Glomerular visceral epithelial cell (primary cell): ENCODE measurements around the gene PRKD2.

Experiments used
- DNase-seq: peaks from one replicate; pipeline ENCODE4 v3.0.0-alpha.2; 2016; ENCODE audit errors: extremely low spot score

Gene PRKD2

DNA sequence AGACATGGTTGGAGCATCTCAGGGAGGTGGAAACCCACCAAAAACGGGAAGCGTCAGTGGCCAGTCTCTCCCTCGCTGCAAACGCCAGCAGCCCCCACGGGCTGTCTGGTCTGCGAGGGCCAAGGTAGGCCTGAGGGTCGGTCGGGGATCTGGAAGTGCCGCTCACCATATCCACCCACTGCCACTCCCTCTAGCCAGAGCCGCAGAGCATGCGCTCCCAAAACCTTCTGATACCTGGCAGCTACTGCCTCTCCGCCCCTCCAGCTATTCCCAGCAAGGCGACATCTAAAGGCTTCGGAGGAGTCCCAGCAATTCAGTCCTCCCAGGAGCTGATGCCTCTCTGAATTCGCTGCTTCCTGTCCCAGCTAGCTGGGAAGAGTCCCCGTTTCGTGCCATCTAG, 24.5 kb upstream of the PRKD2 start:
- DNase-seq = no peak

DNA sequence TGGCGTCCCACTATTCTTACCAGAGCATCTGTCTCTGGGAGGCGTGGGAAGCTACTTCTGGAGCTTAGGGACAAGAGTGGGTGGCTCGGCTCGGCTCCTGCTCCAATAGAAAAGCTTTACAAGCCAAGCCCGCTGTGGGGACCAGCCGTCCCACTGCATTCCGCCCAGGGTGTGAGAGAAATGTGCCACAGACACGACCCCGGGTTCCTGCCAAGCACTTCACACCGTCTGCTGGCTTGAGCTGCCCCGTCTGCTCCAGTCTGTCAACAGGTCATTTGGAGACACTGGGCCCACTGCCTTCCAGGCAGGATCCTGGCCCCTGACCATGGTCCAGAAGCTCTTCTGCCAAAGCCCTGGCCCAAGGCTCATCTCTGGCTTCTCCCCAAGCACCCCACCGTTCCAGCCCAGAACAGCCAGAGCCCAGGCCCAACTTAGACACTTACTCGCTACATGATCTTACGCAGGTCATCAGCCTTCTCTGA, 22.4 kb upstream of the PRKD2 start:
- no peak for DNase-seq

DNA sequence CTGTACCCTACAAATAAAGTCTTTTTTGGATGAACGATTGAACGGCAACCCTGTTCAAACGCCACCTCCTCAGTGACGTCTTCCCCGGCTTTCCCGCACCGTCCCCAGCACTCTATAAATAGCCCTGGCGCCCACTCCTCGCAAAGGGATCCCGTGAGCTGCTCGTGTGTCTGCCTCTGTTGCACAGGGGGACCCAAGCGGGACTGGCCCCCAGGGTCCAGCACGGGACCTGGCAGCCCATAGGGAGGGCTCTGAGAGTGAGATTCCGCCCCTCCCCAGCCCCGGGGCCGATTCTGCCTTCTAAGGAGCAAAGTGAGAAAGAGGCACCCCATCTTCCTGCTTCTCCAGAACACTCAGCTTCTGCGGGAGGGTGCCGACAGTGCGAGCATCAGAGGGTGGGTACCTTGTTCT, 20.9 kb upstream of the PRKD2 start:
- DNase-seq = no peak

DNA sequence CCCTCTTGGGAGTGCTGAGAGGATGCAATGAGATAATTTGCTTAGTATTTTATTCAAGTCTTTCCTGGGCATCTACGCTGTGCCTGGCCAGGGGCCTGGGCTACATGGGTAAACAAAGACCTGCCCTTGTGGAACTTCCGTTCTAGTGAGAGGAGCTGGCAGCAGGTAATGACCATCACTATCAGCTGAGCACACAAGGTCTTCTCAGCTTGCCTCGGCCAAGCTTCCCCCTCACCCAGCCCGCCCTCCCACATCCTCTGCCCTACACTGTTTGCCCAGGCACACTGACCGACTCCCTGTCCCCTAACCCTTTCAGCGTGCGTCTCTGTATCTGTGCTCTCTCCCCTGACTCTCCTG, 20.4 kb upstream of the PRKD2 start:
- DNase-seq = no peak

DNA sequence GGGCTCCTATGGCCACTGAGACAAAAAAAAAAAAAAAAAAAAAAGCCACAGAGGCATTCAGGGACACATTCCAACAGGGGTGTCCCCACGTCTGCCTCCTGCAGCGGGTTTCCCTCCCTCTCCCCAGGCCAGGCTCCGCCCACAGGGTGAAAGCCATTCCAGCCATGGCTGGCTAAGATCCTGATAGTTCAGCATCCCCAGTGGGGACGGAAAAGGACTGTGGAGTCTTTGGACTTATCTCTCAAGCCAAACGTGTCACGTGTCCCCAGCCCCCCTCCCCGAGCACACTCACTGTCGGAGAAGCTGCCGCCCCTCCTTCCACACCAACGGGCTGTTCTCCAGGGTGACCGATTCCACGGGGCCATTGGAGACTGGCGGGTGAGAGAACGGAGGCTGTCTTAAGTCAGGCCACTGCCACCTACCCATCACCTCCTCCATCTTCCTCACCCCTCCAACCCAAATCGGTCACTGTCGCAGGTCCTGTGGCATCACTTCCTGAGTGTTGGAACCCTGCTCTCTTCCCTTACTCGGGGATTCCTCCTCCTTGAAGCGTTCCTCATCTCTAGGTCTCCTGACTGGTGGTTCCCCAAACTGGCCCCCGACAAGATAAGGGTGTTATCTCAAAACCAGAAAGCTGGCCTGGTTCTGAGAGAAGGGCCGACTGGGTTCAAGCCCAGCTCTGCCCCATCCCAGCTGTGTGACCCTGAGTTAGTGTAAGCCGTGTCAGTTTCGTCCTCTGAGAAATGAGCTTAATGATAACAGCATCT, 19.8 kb upstream of the PRKD2 start:
- no peak for DNase-seq

DNA sequence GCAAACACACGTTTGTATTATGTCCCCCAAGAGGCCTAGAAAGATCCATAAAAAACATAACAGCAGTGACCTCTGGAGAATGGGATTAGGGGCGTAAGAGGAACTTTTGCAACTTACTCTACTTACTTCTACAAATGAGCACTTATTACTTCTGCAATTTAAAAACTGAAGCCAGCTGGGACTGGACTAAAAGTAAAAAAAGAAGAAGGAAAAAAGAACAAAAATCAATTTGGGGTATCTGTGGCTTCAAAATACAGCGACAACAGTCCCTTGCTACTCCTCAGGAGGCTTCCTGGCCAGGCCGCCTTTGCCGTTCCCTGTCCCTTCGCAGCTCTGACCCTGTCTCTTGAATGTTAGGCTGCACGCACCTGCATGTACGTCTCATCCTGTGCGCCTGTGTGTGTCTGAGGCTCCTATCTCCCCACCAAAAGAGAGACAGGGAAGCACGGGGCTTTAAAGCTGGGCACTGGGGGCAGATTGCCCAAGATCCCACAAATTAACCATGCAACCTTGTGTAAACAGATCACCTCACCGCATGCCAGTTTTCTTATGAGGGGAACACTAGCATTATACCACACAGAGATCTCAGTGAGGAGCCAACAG, 16.9 kb upstream of the PRKD2 start:
- DNase-seq = no peak

DNA sequence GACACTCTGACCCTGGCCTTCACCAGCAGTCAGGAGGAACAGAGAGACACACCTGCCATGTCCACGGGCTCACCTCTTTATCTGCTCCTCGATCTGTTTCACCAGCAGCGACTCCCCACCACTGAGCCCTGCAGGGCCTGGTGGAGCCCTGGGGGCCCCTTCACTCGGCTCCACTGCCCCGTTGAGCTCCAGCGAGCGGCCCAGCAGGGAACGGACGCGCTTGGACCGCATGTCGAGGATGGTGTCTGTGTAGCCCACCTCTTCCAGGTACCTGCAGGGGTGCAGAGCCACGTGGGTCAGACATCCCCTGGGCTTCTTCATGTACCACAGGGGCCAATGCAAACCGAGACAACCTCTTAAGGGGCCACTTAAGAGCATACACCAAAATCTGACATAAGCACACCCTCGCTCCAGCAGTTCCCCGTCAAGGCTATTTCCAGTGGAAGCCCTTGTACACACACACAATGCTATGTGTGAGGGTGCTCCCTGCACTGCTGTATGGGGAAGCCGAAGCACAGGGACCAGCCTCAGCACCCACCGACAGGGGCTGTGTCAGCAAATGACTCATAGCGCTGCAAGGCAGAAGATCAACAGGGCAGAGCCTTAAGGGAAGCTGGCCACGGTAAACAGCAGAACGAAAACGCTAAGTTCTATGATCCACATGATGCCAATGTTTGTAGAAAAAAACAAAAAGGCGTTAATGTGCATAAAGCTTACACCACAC, 16.2 kb upstream of the PRKD2 start:
- DNase-seq = peak; percentile 40

DNA sequence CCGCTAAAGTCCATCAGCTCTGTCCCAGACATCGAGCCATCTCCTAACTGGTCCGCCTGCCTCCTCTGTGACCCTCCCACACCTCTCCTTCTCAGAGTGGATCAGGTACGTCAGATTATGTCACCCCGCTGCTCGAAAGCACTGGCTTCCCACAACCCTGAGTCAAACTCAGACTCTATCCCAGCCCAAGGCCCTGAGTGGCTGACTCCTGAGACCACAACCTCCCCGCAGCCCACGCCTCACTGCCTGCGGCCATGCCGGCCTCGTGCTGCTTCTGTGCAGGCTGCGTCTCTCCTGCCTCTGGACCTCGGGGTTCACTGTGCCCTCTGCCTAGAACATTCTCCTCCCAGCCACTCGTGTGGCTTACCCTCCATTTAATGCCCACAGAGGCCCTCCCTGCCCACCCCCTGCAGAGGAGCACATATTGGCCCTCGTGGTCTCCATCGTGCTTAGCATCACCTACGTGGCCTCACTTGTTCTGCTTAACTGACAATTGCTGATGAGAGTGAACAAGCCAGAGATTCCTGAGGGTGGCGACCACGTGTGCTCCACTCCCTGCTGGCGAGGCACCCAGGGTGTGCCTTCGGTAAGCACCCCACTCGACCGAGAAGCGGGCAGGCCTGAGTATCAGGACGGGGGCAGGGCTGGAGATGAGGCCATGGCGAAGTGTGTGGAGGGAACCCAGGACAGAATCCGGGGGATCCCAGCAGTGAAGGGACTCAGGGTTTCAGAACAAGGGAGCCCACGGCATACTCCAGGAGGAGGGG, 15.4 kb upstream of the PRKD2 start:
- peak; percentile 95 for DNase-seq

DNA sequence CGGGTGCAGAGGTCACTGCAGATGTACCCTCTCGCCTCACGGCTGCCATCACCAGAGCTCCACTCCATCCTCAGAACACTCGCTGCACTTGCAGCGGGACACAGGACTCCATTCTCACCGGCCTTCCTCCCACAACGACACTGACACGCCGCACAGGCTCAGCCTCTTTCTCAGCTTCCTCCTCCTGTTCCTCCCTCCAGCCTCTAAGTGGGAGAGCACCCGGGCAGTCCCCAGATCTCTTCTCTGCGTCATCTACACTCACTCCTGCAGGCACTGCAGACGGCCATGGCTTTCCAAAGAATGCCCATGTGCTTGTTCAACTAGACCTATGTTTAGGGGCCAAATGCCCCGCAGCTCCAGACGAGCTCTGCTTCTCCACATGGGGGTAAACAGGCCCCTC, 14.7 kb upstream of the PRKD2 start:
- DNase-seq = no peak

DNA sequence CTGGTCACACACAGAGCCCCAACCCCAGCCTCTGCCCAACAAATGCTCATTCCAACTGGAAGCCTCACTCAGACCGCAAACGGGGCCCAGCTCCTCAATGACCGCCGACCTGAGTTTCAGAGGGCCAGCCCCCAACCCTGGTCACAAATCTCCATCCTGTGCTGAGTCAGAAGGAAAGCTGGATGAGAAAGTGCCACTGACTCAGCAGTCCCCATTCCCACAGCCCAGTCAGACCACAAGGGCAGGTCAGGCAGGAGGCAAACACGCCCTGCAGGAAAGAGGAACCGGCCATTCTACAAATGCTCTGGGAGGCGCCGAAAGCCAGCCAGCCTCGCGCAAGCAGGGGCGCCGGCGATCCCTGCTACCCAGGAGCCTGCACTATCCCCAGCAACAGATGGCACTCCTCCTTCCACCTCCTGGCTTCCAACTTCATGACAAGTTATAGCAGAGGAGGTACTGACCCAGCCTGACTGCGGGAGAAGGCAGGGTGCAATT, 14.1 kb upstream of the PRKD2 start:
- peak; percentile 94 for DNase-seq

DNA sequence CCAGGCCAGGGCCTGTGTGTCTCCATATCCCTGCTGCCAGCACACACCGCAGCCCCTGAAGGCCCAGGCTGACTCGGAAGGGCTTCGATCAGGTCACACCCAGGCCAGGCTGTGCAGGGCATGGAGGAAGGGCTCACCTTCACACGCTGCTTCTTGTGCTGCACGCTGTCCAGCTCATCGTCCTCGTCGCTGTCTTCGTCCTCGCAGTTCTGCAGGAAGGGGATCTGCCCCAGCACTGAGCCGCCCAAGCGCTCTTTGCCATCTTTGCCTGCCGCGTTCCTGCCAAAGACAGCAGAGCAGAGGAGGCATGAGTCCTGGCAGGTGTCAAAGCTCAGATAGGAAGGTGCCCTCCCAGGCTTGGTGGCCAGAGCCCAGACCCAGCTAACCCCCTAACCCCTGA, 13.7 kb upstream of the PRKD2 start:
- no peak for DNase-seq

DNA sequence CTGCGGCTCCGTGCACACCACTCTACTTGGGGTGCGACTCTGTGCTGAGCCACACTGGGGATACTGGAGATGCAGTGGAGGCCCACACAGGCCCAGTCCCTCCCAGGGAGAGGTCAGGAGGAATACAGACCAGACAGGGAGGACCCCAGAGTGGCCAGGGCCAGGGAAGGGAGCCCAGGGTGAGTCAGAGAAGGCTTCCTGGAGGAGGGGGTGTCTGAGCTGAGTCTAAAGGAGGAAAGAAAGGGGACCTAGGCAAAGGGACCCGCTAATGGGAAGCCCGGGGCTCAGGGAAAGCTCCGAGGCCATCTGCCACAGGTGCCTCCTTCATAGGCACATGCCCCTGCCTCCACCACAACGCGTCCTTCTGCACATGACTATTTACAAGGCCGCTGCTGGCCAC, 13.3 kb upstream of the PRKD2 start:
- no peak for DNase-seq

DNA sequence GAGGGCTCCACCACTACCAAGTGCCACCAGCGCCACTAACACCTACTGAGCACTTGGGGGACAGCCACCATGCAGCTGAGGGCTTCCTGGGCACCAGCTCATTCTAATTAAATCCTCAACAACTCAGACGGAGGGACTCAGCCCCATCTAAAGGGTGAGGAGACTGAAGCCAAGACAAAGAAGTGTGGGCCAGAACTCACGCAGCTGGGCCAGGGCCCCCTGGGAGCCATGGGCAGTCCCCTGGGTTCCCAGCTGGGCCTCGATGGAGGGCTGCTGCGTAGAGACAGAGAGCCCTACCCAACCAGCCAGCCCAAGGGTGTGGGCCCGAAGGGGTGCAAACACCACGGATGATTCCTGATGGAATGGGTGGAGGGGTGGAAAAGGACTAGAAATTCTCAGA, 12.8 kb upstream of the PRKD2 start:
- DNase-seq = no peak

DNA sequence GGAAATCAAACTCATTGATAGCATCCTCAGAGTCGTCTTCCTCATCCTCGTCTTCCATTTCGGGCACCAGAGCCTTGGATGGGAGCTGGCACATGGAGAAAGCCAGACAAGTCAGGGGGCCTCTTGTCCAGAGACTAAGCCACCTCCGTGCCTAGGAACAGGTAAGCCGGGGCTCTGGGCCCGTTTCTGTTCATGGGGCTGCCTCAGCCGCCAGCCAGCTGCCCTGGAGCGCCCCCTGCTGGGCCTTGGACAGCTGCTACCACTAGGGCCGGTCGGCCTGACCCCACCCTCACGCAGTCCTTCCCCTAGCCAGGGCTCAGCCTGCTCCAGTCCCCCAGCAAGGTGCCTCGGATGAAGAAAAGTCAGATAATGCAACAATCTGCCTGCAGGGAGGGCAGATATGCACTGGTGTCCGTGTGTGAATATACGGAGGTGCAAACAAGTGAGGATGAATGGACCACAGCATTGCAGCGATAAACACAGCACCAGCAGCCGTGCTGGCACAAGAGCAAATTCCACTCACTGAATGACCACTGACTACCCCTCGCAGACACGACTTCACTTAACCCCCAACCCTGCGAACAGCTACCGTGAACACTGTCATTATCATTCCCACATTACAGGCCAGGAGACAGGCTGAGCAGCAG, 11.9 kb upstream of the PRKD2 start:
- peak; percentile 64 for DNase-seq

DNA sequence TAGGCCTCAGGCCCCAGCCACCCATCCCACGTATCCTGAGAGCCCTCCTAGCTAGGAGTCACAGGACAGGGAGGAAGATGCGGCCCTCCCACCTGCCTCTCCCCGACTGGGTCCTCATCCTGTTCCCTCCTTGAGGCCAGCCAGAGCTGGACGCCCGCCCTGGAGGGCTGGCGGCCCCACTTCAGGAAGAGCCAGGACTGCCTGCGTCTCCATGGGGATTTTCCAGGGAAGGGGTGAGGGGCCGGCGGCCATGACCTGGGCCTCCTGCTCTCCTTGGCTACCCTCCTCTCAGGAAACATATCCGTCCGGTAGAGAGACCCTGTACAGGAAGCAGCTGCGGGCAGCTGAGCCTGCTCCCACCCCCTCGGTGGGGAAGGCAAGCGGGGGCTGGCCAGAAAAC, 11.3 kb upstream of the PRKD2 start:
- no peak for DNase-seq

DNA sequence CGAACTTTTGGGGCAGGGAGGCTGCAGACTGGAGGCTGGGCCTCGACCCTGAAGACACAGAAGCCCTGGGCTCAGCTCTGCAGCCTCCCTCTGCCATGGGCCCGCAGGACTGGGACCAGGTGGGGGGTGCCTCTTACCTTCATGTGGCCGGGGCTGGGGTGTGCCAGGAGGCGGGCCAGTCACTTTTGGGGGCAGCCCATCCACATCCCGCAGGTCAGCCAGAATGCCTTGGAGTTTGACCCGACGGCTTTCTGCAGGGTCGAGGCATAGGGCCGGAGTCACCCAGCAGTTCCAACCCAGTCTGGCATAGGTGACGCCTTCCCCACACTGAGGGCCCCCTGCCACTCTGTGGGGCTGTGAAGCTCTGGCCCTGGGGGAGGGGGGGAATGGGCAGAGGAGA, 10.8 kb upstream of the PRKD2 start:
- DNase-seq = no peak

DNA sequence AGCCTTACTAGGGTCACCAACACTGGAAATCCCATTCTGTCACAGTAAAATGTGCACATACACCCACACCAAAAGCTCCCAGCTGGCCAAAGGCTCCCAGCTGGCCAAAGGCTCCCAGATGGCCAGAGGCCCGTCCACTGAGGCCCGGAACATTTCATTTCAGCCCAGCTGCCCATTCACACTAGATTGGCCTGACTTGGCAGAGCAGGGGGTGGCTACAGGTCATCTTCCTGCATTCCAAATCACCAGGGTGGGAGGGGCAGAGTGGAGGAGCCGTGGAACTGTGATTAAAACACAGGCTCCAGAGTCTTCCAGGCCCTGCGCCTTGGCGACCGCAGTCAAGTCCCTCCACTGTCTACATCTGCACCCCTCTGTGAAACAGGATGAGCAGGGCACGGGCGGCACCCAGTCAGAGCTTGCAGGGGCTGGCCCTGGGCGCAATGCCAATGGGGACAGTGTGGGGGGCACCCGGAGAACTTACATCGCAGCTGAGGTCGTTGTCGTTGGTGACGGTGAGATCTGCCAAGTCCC, 10.1 kb upstream of the PRKD2 start:
- no peak for DNase-seq

DNA sequence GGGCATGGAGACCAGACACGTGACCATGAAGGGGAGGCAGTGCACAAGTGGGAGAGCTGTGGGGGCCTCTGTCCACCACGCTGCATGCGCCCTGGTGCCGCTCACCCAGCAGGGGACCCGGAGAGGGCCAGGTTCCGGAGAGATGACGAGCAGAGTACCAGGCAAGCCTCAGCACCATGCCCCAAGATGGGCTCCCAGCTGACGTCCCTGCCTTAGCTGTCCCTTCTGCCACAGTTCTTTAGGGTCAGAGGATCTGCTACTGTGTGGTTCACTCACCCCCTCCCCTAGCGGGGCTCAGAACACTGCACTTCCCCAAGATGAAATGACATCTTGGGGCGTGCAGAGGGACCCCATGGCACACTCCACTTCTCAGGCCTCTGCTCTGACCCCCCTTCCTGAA, 9.6 kb upstream of the PRKD2 start:
- no peak for DNase-seq

DNA sequence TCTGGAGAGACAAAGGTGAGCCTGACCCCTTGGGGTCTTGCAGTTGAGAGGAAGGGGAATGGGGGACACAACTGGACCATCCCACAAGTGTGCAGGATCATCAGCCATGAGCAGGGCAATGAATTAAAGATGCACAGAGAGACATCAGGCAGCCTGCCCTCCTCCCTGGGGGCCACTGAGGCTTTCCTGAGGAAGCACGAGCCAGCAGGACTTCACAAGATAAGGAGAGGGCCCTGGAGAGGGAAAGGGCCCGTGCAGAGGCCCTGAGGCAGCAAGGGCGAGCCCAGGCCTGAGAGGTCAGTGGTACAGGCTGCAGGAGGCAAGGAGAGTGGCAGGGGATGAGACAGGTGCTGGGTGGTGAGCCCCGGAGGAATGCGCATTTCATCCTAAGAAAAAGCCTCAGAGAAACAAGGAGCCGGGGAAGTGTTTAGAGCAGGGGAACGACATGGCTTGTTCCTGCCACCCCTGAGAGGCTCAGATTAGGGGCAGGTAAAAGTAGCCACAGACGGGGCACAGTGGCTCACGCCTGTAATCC, 9.0 kb upstream of the PRKD2 start:
- DNase-seq = no peak

DNA sequence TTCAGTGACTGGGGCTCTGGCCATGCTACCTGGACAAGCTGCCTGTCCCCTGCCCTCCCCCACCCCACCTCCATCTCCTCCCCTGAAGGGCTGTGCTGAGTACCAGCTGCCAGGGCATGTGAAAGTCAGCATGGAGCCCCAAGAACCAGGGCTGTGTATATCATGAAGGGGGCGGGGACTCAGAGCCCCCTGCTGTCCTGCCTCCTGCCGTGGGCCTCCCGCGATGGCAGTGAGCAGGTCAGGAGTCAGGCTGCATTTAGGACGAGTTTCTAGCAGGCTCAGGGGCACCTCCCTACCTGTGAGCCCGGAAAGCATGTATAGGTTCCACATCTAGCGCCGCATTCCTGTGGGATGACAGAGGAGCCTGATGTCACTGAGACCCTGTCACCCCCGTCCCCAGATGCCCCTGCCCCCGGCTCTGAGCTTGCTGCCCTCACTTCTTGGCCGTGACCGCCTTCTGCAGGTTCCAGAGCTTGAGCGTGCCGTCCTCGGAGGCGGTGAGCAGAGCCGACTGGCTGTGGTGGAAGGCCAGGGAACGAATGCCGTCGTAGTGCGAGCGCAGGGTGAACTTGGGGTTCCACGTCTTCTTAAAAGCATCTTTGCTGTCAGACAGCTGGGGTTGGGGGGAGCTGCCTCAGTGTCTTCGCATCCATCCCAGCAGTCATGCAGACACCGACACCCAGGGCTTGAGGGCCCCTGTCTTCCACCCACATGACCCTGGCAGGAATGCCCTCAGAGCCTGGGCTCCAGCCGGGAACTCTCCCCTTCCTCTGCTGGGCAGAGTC, 8.3 kb upstream of the PRKD2 start:
- DNase-seq = no peak
